MM.1S (cell line): ENCODE results near the gene MICU1.
"Not testable (repeated sequence)": the region's sequence is repeated elsewhere in the genome, so short reads cannot be mapped to it uniquely, and the experiment has no call there.

Experiments used
- DNase-seq: peaks from one replicate; pipeline ENCODE4 v3.0.0-alpha.2; 2015
- H2AFZ ChIP-seq: fragments of 300-600 bp; sonication (generic); 2 replicates; pipeline ENCODE4 v1.6.0; 2016; ENCODE audit warnings: antibody characterized with exemption, low read length
- H3F3A ChIP-seq: fragments of 300-600 bp; sonication (generic); 2 replicates; pipeline ENCODE4 v1.6.1; 2016; ENCODE audit warnings: mild to moderate bottlenecking, antibody characterized with exemption, low read length, moderate library complexity, mixed read lengths; ENCODE audit not compliant: insufficient read depth
- H3K27ac ChIP-seq: fragments of 300-600 bp; sonication (generic); 2 replicates; pipeline ENCODE4 v1.5.1; 2016; ENCODE audit warnings: mild to moderate bottlenecking, low read length
- H3K27me3 ChIP-seq: fragments of 300-600 bp; sonication (generic); replicated peaks from 2 replicates; pipeline ENCODE4 v1.6.0; 2016; ENCODE audit warnings: low read length; ENCODE audit not compliant: insufficient read depth
- H3K36me3 ChIP-seq: fragments of 300-600 bp; sonication (generic); replicated peaks from 2 replicates; pipeline ENCODE4 v1.6.1; 2016; ENCODE audit warnings: mild to moderate bottlenecking, low read length, mixed read lengths; ENCODE audit not compliant: insufficient read depth
- H3K4me1 ChIP-seq: fragments of 300-600 bp; sonication (generic); 2 replicates; pipeline ENCODE4 v1.6.1; 2016; ENCODE audit warnings: low read length, mixed read lengths
- H3K4me2 ChIP-seq: fragments of 300-600 bp; sonication (generic); 2 replicates; pipeline ENCODE4 v1.6.0; 2016; ENCODE audit warnings: low read depth, low read length
- H3K4me3 ChIP-seq: fragments of 300-600 bp; sonication (generic); 2 replicates; pipeline ENCODE4 v1.5.1; 2016; ENCODE audit warnings: low read length, mixed read lengths
- H3K79me2 ChIP-seq: fragments of 300-600 bp; sonication (generic); 2 replicates; pipeline ENCODE4 v1.6.1; 2016; ENCODE audit warnings: mixed run types, low read length, mixed read lengths
- H3K9ac ChIP-seq: fragments of 300-600 bp; sonication (generic); 2 replicates; pipeline ENCODE4 v1.6.1; 2016; ENCODE audit warnings: low read length, mixed read lengths
- H3K9me2 ChIP-seq: fragments of 300-600 bp; sonication (generic); replicated peaks from 2 replicates; pipeline ENCODE4 v1.6.1; 2016; ENCODE audit warnings: mild to moderate bottlenecking, low read length, mixed read lengths; ENCODE audit not compliant: insufficient read depth
- H3K9me3 ChIP-seq: fragments of 300-600 bp; sonication (generic); replicated peaks from 2 replicates; pipeline ENCODE4 v1.6.1; 2016; ENCODE audit warnings: mild to moderate bottlenecking, low read length, mixed read lengths; ENCODE audit not compliant: insufficient read depth
- H4K20me1 ChIP-seq: fragments of 300-600 bp; sonication (generic); 2 replicates; pipeline ENCODE4 v1.6.1; 2016; ENCODE audit warnings: mild to moderate bottlenecking, low read length, moderate library complexity, mixed read lengths; ENCODE audit not compliant: insufficient read depth
- EZH2 ChIP-seq: fragments of 300-600 bp; sonication (generic); optimal IDR thresholded peaks from 2 replicates; pipeline ENCODE3; 2017; ENCODE audit warnings: low read depth, mild to moderate bottlenecking, antibody characterized with exemption, low read length, mixed read lengths
- EZH2phosphoT487 ChIP-seq: fragments of 300-600 bp; sonication (generic); IDR thresholded peaks from 2 replicates; pipeline ENCODE4 v1.6.1; 2018; ENCODE audit warnings: antibody characterized with exemption, low read length
- TF ChIP-seq, protein P1 (sequence below): fragments of 300-600 bp; sonication (generic); IDR thresholded peaks from 2 replicates; pipeline ENCODE4 v1.5.1; 2016; ENCODE audit warnings: antibody characterized with exemption, low read length, mixed read lengths

Gene MICU1

DNA sequence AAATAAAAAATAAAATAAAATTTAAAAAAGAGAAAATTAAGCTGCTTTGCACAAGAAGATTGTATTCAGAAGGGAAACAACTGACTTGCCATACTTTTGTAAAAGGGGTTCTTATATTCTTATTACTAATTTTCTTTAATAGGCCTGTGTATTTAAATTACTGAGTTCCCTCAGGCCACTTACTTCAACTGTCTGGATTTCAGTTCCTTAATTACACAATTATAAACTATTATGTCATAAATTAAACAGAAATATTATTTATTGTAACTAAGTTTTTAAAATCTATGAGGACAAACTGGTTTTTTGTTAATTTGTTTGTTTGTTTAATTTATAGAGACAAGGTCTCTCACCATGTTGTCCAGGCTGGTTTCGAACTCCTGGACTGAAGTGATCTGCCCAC, 22.4 kb upstream of the MICU1 start:
- Histone ChIP-seq H3K79me2 (no peaks in the 10 kb centered on the region), H2AFZ (no peak overlapping the region), H3K9ac (no peak overlapping the region), H3K36me3 (no peaks in the 10 kb centered on the region), H3K27ac (no peak overlapping the region), H3F3A (no peaks in the 10 kb centered on the region), H3K9me2 (no peaks in the 10 kb centered on the region), H3K4me3 (no peak overlapping the region), H3K9me3 (no peaks in the 10 kb centered on the region), H4K20me1 (no peaks in the 10 kb centered on the region), H3K4me2 (no peak overlapping the region), H3K27me3 (no peaks in the 10 kb centered on the region), H3K4me1 (peaks cover 6% of the 10 kb centered on the region; the same call in 1 of the 2 replicates)
- TF ChIP-seq, protein P1, sequence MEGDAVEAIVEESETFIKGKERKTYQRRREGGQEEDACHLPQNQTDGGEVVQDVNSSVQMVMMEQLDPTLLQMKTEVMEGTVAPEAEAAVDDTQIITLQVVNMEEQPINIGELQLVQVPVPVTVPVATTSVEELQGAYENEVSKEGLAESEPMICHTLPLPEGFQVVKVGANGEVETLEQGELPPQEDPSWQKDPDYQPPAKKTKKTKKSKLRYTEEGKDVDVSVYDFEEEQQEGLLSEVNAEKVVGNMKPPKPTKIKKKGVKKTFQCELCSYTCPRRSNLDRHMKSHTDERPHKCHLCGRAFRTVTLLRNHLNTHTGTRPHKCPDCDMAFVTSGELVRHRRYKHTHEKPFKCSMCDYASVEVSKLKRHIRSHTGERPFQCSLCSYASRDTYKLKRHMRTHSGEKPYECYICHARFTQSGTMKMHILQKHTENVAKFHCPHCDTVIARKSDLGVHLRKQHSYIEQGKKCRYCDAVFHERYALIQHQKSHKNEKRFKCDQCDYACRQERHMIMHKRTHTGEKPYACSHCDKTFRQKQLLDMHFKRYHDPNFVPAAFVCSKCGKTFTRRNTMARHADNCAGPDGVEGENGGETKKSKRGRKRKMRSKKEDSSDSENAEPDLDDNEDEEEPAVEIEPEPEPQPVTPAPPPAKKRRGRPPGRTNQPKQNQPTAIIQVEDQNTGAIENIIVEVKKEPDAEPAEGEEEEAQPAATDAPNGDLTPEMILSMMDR: no peak
- TF ChIP-seq EZH2phosphoT487 (no peak), EZH2 (no peak)
- no peak for DNase-seq

DNA sequence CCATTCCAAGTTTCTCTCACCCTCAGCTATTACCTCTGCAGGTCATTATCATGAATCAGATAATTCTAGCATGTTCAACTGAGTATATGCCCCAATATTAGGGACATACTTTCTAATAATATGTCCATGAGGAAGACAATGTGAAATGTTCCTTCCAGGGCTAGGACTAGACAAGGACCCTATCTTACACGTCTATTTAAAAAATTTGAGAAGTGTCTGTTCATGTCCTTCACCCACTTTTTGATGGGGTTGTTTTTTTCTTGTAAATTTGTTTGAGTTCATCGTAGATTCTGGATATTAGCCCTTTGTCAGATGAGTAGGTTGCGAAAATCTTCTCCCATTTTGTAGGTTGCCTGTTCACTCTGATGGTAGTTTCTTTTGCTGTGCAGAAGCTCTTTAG, 21.1 kb upstream of the MICU1 start:
- H3K9me2 ChIP-seq, DNase-seq: not testable (repeated sequence)

DNA sequence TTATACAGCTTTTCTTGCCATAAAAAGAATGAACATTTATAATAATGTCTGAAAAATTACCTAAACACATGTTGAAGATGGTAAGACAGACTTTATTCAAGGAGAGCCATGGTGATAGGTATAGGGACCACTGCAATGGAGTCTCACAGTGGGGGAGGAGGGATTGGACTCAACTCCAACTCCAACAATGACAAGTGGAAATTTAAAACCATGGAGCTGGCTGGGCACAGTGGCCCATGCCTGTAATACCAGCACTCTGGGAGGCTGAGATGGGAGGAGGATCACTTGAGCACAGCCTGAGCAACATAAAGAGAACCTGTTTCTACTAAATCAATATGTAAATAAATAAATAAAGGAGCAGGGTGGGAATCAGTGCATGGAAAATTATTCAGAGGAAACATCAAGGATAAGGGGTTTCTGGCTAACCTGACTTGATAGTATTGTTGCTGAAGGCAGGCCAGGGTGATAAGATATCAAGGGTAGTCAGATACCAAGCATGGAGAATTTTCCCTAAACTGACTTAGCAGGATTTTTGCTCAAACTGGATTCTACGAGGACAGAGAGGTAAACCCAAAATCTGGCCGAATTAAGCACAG, 19.5 kb upstream of the MICU1 start:
- no peak overlapping the region for H3K4me2 ChIP-seq
- H3K4me1 ChIP-seq: peaks cover 6% of the 10 kb centered on the region; the same call in 1 of the 2 replicates
- H3K27me3 ChIP-seq: no peaks in the 10 kb centered on the region
- no peaks in the 10 kb centered on the region for H4K20me1 ChIP-seq
- no peaks in the 10 kb centered on the region for H3K9me3 ChIP-seq
- no peaks in the 10 kb centered on the region for H3F3A ChIP-seq
- TF ChIP-seq EZH2 (no peak), EZH2phosphoT487 (no peak)
- TF ChIP-seq, protein P1: no peak
- no peaks in the 10 kb centered on the region for H3K36me3 ChIP-seq
- no peak overlapping the region for H3K4me3 ChIP-seq
- H3K9ac ChIP-seq: no peak overlapping the region
- no peak for DNase-seq
- H3K79me2 ChIP-seq: no peaks in the 10 kb centered on the region
- H3K27ac ChIP-seq: no peak overlapping the region
- no peak overlapping the region for H2AFZ ChIP-seq
- H3K9me2 ChIP-seq: no peaks in the 10 kb centered on the region

More for the DNA sequence above, 21.1 kb upstream of the MICU1 start:
- H3K9me3 ChIP-seq, H3F3A ChIP-seq, H3K4me1 ChIP-seq, H3K9ac ChIP-seq, H3K79me2 ChIP-seq, H3K4me2 ChIP-seq, H3K27ac ChIP-seq, H3K36me3 ChIP-seq, H3K27me3 ChIP-seq, H3K4me3 ChIP-seq, H4K20me1 ChIP-seq, H2AFZ ChIP-seq: not testable (repeated sequence)

DNA sequence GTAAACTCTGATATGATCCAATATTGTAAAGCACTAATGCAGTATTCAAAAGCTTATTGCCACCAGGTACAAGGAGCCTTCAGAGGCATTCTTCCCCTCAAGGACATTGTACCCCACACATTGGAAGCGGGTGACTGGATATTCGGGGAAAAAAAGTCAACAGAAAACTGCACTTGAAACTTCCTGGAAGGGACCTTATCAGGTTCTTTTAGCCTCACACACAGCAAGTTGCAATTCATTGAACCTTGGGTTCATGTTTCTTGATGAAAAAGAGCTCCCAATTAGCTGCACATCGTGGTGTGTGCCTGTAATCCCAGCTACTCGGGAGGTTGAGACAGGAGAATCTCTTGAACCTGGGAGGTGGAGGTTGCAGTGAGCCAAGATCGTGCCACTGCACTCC, 16.4 kb upstream of the MICU1 start:
- H4K20me1 ChIP-seq: no peaks in the 10 kb centered on the region
- H2AFZ ChIP-seq: no peak overlapping the region
- H3F3A ChIP-seq: no peaks in the 10 kb centered on the region
- TF ChIP-seq, protein P1: no peak
- TF ChIP-seq EZH2 (no peak), EZH2phosphoT487 (no peak)
- H3K27ac ChIP-seq: no peak overlapping the region
- no peaks in the 10 kb centered on the region for H3K4me1 ChIP-seq
- no peak for DNase-seq
- H3K9me2 ChIP-seq: no peaks in the 10 kb centered on the region
- H3K9me3 ChIP-seq: no peaks in the 10 kb centered on the region
- no peak overlapping the region for H3K4me2 ChIP-seq
- H3K4me3 ChIP-seq: no peak overlapping the region
- H3K36me3 ChIP-seq: no peaks in the 10 kb centered on the region
- H3K9ac ChIP-seq: no peak overlapping the region
- H3K27me3 ChIP-seq: no peaks in the 10 kb centered on the region
- H3K79me2 ChIP-seq: no peaks in the 10 kb centered on the region
